Right lobe of liver (tissue), 6 donors: Measurements from ENCODE around the gene MYL5. TPM values are rescaled to one million over a fixed set of nuclear protein-coding genes. Genes with fewer than 3 reads are reported as not detected.
A peak's percentile ranks its signal among the peaks of the same experiment; 100 is the strongest.

Experiments
- ATAC-seq, 4 donors: fragments of 200-7000 bp; cut with Tn5 transposase; one replicate each; pipeline ENCODE4 v1.9.1; 2020; ENCODE audit warnings: mild to moderate bottlenecking in 4 of 4, moderate library complexity in 4 of 4
- DNase-seq, 3 donors: peaks; one replicate each; pipeline ENCODE4 v3.0.0-alpha.2; 2020
- H3K27ac ChIP-seq, 3 donors: fragments of 200-600 bp; one replicate each; pipeline ENCODE4 v1.8.0; 2022
- H3K27me3 ChIP-seq, 2 donors: fragments of 200-600 bp; one replicate each; pipeline ENCODE4 v1.8.0; 2022
- H3K36me3 ChIP-seq, 4 donors: fragments of 200-600 bp; sonication (generic) in 1 of 4; one replicate each; pipeline versions ENCODE4 v1.5.1 to v1.8.0; 2017 to 2022; ENCODE audit warnings: control low read depth in 1 of 4
- H3K4me1 ChIP-seq, 4 donors: fragments of 200-600 bp; sonication (generic) in 1 of 4; one replicate each; pipeline versions ENCODE4 v1.5.1 to v1.8.0; 2017 to 2022; ENCODE audit warnings: control low read depth in 1 of 4
- H3K4me3 ChIP-seq, 3 donors: fragments of 200-600 bp; one replicate each; pipeline ENCODE4 v1.8.0; 2022
- H3K9me3 ChIP-seq, 4 donors: fragments of 200-600 bp; sonication (generic) in 1 of 4; one replicate each; pipeline versions ENCODE4 v1.5.1 to v1.8.0; 2017 to 2022; ENCODE audit warnings: control low read depth in 1 of 4
- POLR2A ChIP-seq: fragments of 450-650 bp; IDR thresholded peaks from one replicate; pipeline ENCODE4 v1.6.1; 2017; ENCODE audit warnings: antibody characterized with exemption, mild to moderate bottlenecking
- WGBS: methylation state at CpG from one replicate; pipeline ENCODE4 v1.1.6; 2018; ENCODE audit warnings: low coverage, low lambda C conversion rate; ENCODE audit not compliant: insufficient coverage; ENCODE audit errors: missing lambda C conversion rate; 5-methylcytosine and 5-hydroxymethylcytosine counted together
- intact Hi-C, 2 donors: fragments of 100-400 bp; cut with DNase I; formaldehyde crosslinking; loops; one replicate each; pipeline versions ENCODE4 v1.11.2 to v1.14.1; 2022
- total RNA-seq, 6 experiments: library from RNA; depleted of rRNA in 2 of 6; stranded (reverse); fragments of >200 nt in 2 of 6; fragmentation: NEBNext Ultra II Directional in 3 of 6; extraction: Animal tissue kit (Norgen Biotek cat#: 25700) in 3 of 6; gene quantifications; one replicate each; pipeline versions ENCODE4 v1.1.0 to v1.2.4, GENCODE V29; 2016 to 2023
- TF ChIP-seq, protein P1 (sequence below), 4 donors: fragments of 200-600 bp in 3 of 4; fragments of 450-650 bp in 1 of 4; IDR thresholded peaks; one replicate each; pipeline versions ENCODE4 v1.5.1 to v1.8.0; 2016 to 2022; ENCODE audit warnings: antibody characterized with exemption in 4 of 4, mild to moderate bottlenecking in 2 of 4
- donor health status: DM: no; HTN: yes; CAD: no.
- donor health status: DM: no; HTN: no; CAD: no.
- donor health status: DM: no; HTN: no; CAD: no.
- donor health status: DM: no; HTN: yes; CAD: no.
- donor health status: DM: no; HTN: yes; CAD: no.

The MYL5 gene
- total RNA-seq, 6 experiments from 2014 or later = 6.9 to 9.2 (median 8.4) TPM

DNA sequence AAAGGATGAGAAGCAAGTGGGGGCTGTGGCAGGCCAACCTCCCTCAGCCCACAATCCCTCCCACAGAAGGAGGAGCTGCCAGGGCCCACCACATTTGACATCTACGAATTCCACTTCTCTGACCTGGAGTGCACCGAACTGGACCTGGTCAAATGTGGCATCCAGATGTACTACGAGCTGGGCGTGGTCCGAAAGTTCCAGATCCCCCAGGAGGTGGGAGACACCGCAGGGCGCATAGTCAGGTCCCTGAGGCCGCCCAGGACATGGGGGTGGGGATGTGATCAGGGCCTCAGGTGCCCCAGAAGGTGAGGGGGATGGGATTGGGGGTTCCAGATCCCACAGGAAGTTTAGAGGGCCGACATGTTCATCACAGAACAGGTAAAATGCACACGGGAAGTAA is 13.9 kb upstream of the MYL5 start:
- 62% methylated on average over 4 of the region's 10 CpGs for WGBS
- Histone ChIP-seq H3K4me1 (no peaks in the 10 kb centered on the region), H3K9me3 (no peaks in the 10 kb centered on the region), H3K27ac (no peak overlapping the region), H3K27me3 (no peaks in the 10 kb centered on the region), H3K4me3 (no peak overlapping the region), H3K36me3 (no peaks in the 10 kb centered on the region)
- intact Hi-C loops = no loop called here
- ATAC-seq (no peak), DNase-seq (peak in 1 of 3 donors; percentile 45)
- TF ChIP-seq POLR2A = no peak
- TF ChIP-seq, protein P1, sequence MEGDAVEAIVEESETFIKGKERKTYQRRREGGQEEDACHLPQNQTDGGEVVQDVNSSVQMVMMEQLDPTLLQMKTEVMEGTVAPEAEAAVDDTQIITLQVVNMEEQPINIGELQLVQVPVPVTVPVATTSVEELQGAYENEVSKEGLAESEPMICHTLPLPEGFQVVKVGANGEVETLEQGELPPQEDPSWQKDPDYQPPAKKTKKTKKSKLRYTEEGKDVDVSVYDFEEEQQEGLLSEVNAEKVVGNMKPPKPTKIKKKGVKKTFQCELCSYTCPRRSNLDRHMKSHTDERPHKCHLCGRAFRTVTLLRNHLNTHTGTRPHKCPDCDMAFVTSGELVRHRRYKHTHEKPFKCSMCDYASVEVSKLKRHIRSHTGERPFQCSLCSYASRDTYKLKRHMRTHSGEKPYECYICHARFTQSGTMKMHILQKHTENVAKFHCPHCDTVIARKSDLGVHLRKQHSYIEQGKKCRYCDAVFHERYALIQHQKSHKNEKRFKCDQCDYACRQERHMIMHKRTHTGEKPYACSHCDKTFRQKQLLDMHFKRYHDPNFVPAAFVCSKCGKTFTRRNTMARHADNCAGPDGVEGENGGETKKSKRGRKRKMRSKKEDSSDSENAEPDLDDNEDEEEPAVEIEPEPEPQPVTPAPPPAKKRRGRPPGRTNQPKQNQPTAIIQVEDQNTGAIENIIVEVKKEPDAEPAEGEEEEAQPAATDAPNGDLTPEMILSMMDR (IDR thresholded peaks at IDR 0.05) = no peak

DNA sequence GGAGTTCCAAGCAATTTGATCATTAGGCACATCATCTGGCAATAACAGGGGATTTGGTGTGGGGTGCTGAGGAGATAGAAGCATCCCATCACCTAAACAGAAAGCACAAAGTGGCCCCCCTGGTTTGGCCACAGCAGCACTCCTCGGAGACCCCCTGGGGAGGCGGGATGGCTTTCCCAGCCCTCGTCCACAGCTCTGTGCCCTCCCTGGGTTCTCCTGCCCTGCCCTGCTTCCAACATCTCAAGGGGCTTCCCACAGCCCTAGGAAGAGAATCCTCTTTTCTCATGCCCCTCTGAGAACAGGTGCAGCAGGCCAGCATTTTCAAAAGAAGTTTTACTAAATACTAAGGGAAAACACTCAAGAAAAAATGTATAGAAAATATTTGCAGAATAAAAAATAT is 13.1 kb upstream of the MYL5 start:
- Histone ChIP-seq H3K27ac (no peak overlapping the region), H3K9me3 (no peaks in the 10 kb centered on the region), H3K4me1 (no peaks in the 10 kb centered on the region), H3K36me3 (no peaks in the 10 kb centered on the region), H3K4me3 (no peak overlapping the region), H3K27me3 (no peaks in the 10 kb centered on the region)
- intact Hi-C loops = no loop called here
- DNase-seq = peak in 1 of 3 donors; percentile 16
- no peak for TF ChIP-seq POLR2A
- TF ChIP-seq, protein P1 (IDR thresholded peaks at IDR 0.05) = no peak
- no peak for ATAC-seq
- WGBS = 100% methylated on average over 2 of the region's 3 CpGs

DNA sequence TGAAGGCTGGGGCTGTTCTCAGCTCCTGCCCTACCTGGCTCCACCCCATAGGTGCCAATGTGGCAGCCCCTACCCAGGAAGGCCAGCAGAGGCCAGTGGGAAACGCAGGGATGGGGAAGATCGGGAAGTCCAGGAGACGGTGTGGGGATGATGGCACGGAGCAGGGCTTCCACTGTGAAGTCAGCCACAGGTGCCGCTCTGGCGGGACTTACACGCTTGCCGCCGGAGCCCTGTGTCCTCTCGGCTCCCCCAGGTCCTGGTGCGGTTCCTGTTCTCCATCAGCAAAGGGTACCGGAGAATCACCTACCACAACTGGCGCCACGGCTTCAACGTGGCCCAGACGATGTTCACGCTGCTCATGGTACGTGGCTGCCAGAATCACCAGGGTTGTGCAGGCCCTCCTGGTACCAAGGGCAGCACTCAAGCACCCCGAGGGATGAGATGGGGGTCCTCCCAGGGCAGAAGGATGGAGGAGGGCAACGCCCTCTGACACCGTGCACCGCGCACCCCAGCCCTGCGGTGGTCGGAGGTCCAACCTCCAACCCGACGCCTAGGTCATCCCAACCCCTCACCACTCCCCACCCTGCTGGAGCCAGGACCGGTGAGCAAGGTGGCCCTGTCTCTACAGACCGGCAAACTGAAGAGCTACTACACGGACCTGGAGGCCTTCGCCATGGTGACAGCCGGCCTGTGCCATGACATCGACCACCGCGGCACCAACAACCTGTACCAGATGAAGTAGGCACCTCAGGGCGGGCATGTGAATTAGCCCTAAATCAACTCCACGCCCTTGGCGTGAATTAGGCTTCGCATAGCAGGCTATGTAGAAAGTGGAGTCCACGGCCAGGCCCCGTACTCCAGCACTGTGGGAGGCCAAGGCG is 12.2 kb upstream of the MYL5 start:
- Histone ChIP-seq H3K27me3 (no peaks in the 10 kb centered on the region), H3K9me3 (no peaks in the 10 kb centered on the region), H3K27ac (no peak overlapping the region), H3K36me3 (no peaks in the 10 kb centered on the region), H3K4me1 (no peaks in the 10 kb centered on the region), H3K4me3 (no peak overlapping the region)
- WGBS = 81% methylated on average over 11 of the region's 42 CpGs
- intact Hi-C loops = no loop called here
- ATAC-seq (no peak), DNase-seq (peak in 2 of 3 donors; percentile 13 to 48)
- TF ChIP-seq POLR2A = no peak
- TF ChIP-seq, protein P1 (IDR thresholded peaks at IDR 0.05) = no peak

DNA sequence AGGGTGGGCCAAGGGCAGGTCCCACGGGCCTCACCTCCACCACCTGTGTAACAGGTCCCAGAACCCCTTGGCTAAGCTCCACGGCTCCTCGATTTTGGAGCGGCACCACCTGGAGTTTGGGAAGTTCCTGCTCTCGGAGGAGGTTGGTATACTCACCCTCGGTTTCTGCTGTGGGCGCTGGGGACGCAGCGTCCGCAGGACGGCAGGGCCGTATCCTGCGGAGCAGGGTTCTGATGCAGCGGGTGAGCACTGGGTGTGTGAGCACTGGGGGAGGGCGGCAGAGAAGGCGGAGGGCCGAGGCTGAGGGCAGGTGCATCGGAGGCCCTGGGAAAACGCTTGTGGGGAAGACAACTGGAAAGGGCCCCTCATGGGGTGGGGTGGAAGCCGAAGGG is 11.3 kb upstream of the MYL5 start:
- Histone ChIP-seq H3K36me3 (no peaks in the 10 kb centered on the region), H3K4me1 (no peaks in the 10 kb centered on the region), H3K4me3 (peak overlapping the region; percentile 38 to 56 (median 42)), H3K27ac (no peak overlapping the region), H3K9me3 (no peaks in the 10 kb centered on the region), H3K27me3 (no peaks in the 10 kb centered on the region)
- TF ChIP-seq POLR2A = no peak
- TF ChIP-seq, protein P1 (IDR thresholded peaks at IDR 0.05) = no peak
- WGBS = 28% methylated on average over 3 of the region's 20 CpGs
- intact Hi-C loops = no loop called here
- ATAC-seq = no peak
- peak in 1 of 3 donors; percentile 13 for DNase-seq
